ENCODE data around the gene ERBB4.

ERBB4 gene

DNA sequence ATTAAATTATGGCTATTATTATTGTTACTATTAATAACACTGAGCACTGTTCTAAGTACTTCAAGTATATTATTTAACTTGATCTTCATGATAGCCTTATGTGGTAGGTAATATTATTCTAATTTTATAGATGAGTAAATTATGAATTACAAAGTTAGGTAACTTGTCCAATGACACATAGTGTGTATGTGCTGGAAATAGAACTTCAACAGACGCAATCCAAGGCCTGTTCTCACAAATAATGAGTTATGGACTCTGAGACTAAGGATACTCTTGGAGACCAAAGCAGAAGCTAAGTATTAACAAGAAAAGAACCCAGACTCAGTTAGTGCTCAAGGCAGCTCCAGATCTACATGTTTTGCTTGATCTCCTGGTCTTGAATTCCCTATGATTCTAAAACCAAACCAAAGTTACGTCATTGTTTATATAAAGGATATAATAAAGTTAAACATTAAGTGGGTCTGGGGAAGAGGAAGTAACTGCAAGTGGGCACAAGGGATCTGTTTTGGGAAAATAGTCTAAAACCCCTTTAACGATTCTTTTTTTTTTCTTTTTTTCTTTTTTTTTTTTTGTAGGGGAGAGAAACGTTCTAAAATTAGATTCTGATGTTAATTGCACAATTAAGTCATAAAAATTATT lies 211.3 kb downstream of the ERBB4 start:
- Mint-ChIP-seq H3K27me3 (no peaks in the 10 kb centered on the region), H3K9me3 (peaks cover 7 to 12% of the 10 kb centered on the region in 2 donors), H3K4me3 (no peak overlapping the region), H3K4me1 (ENCODE audit: low read depth in 2 of 2) (no peaks in the 10 kb centered on the region), H3K36me3 (ENCODE audit: insufficient read depth) (no peaks in the 10 kb centered on the region), H3K27ac (no peak overlapping the region)
- ATAC-seq (replicated peaks) (no peak), DNase-seq (no peak)

DNA sequence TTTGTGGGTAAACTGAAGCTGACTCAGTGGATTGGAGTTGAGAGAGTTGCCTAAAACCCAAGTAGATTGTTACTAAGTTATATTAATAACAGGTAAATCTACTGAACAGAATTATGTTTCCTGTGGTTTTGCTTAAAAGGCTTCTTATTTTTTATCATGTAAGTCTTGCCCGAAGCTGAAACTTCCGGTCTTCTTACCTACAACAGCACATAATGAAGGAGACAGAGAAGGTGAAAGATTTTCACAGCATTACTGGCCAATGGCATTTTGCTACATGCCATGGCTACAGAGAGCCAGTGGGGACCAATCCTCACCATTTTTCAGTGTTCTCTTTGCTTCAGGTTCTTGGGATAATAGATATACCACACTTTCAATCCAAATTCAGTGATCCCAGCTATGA lies 220.0 kb downstream of the ERBB4 start:
- no peaks in the 10 kb centered on the region for H3K4me1 Mint-ChIP-seq (ENCODE audit: low read depth in 2 of 2)

DNA sequence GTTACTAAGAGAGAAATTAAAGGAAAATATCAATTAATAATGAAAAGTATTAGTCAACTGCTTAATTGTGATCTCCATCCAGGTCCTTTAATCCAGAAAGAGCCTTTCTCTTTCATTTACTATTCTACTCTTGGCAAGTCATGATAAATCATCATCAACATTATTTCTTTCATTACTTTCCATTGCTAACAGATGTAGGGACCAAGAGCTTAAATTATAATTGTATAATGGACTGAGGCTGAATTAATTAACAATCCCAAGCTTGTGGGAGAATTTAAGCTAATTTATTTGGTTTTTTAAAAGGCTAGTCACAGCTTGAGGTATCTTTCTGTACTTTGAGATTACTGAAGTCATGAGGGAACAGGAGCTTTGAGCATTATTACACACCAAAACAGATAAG lies 223.9 kb downstream of the ERBB4 start:
- DNase-seq (no peak), ATAC-seq (replicated peaks) (no peak)
- Mint-ChIP-seq H3K4me3 (no peak overlapping the region), H3K27me3 (no peaks in the 10 kb centered on the region), H3K9me3 (no peaks in the 10 kb centered on the region), H3K27ac (no peak overlapping the region), H3K36me3 (ENCODE audit: insufficient read depth) (no peaks in the 10 kb centered on the region), H3K4me1 (ENCODE audit: low read depth in 2 of 2) (no peaks in the 10 kb centered on the region)

More for the DNA sequence above, 220.0 kb downstream of the ERBB4 start:
- Mint-ChIP-seq H3K9me3 (no peaks in the 10 kb centered on the region), H3K4me3 (no peak overlapping the region), H3K27me3 (no peaks in the 10 kb centered on the region), H3K36me3 (ENCODE audit: insufficient read depth) (no peaks in the 10 kb centered on the region), H3K27ac (no peak overlapping the region)
- DNase-seq (no peak), ATAC-seq (replicated peaks) (no peak)

DNA sequence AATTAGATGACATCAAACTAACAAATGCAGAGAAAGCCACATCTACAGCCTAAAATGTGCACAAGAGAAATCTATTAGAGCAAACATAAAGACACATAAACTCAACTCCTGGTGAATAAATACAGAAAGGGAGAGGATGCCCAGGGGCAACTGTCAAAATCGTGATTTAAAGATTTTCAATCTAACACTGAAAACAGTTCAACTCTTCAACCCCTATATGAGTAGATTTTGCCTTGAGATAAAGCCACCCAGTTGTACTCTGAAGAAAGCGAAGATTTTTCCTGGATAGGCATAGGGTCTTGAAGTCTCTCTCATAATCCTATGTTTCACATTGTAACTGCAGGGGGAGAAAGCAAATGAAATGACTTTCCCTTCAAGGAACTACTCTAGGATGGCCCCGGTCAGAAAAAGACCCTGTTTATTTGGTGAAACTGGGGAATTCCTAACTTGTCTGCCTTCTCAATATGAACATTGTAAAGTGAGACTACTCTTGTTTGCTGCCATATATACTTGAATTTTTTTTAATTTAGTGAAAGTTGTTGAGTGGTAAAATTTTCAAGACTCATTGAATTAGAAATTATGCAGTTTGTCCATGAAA lies 226.7 kb downstream of the ERBB4 start:
- ATAC-seq (replicated peaks) (no peak), DNase-seq (no peak)
- no peak overlapping the region for H3K4me3 Mint-ChIP-seq
- no peaks in the 10 kb centered on the region for H3K36me3 Mint-ChIP-seq (ENCODE audit: insufficient read depth)
- H3K27me3 Mint-ChIP-seq: no peaks in the 10 kb centered on the region
- no peak overlapping the region for H3K27ac Mint-ChIP-seq
- no peaks in the 10 kb centered on the region for H3K4me1 Mint-ChIP-seq (ENCODE audit: low read depth in 2 of 2)
- no peaks in the 10 kb centered on the region for H3K9me3 Mint-ChIP-seq

DNA sequence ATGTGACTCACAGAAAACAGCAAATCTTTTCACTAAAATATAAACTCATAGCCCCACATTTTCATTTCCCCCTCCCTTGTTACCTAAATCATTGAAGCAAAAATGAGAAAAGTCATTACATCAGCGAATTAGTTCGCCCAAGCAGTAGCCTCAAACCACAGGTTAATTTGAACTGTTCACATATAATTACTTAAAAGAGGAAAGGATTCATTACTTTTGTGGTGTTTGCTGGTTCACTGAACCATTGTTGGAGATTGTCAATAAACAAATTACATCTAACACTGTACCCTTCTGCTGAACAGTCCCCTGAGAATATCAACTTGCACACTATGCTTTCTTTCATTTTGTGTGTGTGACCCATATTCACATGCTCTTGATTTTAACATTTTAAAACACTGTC lies 238.7 kb downstream of the ERBB4 start:
- H3K4me3 Mint-ChIP-seq: no peak overlapping the region
- H3K36me3 Mint-ChIP-seq (ENCODE audit: insufficient read depth): no peaks in the 10 kb centered on the region
- no peaks in the 10 kb centered on the region for H3K4me1 Mint-ChIP-seq (ENCODE audit: low read depth in 2 of 2)
- peaks cover 5 to 7% of the 10 kb centered on the region in 2 donors for H3K9me3 Mint-ChIP-seq
- H3K27me3 Mint-ChIP-seq: no peaks in the 10 kb centered on the region
- ATAC-seq (replicated peaks) (no peak), DNase-seq (no peak)
- no peak overlapping the region for H3K27ac Mint-ChIP-seq

DNA sequence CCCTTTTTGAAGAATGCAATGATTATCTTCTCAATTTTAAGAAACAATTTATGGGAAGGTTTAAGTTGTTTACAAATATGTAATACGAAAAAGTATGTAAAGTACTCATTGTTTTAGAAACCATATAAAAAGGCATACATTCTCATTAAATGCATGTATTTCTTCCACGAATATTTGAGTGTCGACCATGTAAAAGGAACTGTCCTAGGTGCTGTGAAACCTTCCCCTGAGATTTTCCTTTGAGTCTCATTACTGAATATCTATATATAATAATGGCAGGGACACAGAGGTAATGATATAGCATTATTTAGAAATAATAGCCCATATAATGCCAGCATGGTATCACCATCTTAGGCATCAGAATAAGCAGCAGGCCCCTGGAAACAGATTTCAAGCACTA lies 239.3 kb downstream of the ERBB4 start:
- Mint-ChIP-seq H3K27me3 (no peaks in the 10 kb centered on the region), H3K9me3 (peaks cover 5 to 7% of the 10 kb centered on the region in 2 donors), H3K27ac (no peak overlapping the region), H3K4me1 (ENCODE audit: low read depth in 2 of 2) (no peaks in the 10 kb centered on the region), H3K36me3 (ENCODE audit: insufficient read depth) (no peaks in the 10 kb centered on the region), H3K4me3 (no peak overlapping the region)
- no peak for ATAC-seq (replicated peaks)
- no peak for DNase-seq

DNA sequence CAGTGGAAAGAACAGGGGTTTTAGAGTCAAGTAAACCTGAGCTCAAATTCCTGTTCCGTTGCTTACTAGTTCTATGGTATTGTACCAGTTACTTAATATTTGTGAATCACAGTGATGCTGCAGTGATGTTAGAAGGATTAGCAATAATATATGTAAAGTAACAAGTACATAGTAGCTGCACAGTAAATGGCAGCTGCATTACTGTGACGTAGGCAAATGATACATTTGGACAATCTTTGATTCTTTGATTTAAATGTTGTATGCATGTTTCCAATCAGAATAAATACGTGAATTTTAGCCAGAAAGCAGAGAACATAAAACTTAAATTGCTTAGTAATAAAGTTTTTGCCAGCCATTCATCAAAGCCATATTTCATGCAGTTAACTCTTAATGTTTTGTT lies 243.0 kb downstream of the ERBB4 start:
- Mint-ChIP-seq H3K4me1 (ENCODE audit: low read depth in 2 of 2) (no peaks in the 10 kb centered on the region), H3K9me3 (peaks cover 2 to 7% of the 10 kb centered on the region in 2 donors), H3K27ac (no peak overlapping the region), H3K27me3 (no peaks in the 10 kb centered on the region), H3K4me3 (no peak overlapping the region), H3K36me3 (ENCODE audit: insufficient read depth) (no peaks in the 10 kb centered on the region)
- ATAC-seq (replicated peaks) (no peak), DNase-seq (no peak)

DNA sequence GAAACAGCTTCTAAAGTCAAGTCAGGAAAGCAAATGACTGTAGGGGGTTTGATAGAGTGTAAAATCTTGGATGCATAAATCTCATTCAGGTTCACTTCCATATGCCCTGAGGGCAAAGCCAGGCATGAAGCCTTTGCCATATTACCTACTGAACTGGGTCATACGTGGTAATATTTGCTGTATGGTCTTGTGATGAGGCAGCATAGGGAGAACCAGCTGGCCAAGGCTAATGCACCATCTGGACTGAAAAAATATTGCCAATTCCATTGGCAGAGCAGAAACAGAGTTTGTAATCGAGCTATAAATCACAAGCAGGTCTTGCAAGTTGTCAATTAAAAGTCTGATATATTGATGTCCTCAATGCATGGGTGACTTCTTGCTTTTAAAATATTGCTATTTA lies 243.8 kb downstream of the ERBB4 start:
- H3K27ac Mint-ChIP-seq: no peak overlapping the region
- no peak for DNase-seq
- peaks cover 2 to 7% of the 10 kb centered on the region in 2 donors for H3K9me3 Mint-ChIP-seq
- H3K4me1 Mint-ChIP-seq (ENCODE audit: low read depth in 2 of 2): no peaks in the 10 kb centered on the region
- no peak overlapping the region for H3K4me3 Mint-ChIP-seq
- no peaks in the 10 kb centered on the region for H3K36me3 Mint-ChIP-seq (ENCODE audit: insufficient read depth)
- ATAC-seq (replicated peaks): no peak
- H3K27me3 Mint-ChIP-seq: no peaks in the 10 kb centered on the region

DNA sequence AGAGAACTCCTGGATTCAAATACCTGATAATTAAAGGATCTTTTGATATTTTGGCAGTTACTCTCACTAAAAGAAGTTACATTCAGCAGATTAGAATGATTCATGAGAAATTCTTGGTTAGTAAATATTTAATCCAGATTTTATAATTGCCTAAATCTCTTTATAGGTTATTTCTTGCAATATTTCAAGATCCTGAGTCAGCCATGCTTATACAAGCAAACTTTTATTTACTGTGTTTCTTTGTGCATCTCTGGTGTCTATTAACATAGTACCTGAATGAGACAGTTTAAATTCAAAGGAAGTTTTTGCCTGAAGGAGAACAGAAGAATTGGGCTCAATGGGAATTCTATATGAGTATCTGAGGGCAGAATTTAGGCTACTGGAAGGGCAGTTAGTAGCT lies 249.3 kb downstream of the ERBB4 start:
- no peaks in the 10 kb centered on the region for H3K36me3 Mint-ChIP-seq (ENCODE audit: insufficient read depth)
- no peaks in the 10 kb centered on the region for H3K27me3 Mint-ChIP-seq
- no peak for DNase-seq
- peaks cover 0 to 7% of the 10 kb centered on the region in 2 donors for H3K9me3 Mint-ChIP-seq
- ATAC-seq (replicated peaks): no peak
- no peak overlapping the region for H3K4me3 Mint-ChIP-seq
- no peaks in the 10 kb centered on the region for H3K4me1 Mint-ChIP-seq (ENCODE audit: low read depth in 2 of 2)
- no peak overlapping the region for H3K27ac Mint-ChIP-seq

DNA sequence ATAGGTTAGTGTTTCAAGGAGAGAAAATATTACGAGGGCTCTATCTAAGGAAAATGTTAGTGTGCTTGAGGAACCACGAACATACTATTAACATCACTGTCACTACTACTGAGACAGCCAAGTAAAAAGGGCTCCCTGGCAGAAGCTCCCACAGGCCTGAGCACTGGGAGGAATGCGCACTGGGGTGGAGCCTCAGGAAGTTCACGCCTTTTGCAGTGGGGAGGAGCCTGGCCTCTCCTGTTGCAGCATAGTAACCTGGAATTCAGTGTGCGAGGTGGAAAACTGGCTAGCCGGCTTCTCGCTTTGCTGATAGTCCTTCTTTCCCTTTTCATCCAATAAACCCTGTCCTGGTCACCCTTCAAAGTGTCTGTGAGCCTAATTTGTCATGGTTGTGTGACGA lies 250.3 kb downstream of the ERBB4 start:
- no peak for ATAC-seq (replicated peaks)
- Mint-ChIP-seq H3K27me3 (no peaks in the 10 kb centered on the region), H3K4me3 (no peak overlapping the region), H3K36me3 (ENCODE audit: insufficient read depth) (no peaks in the 10 kb centered on the region), H3K9me3 (peaks cover 0 to 7% of the 10 kb centered on the region in 2 donors), H3K27ac (no peak overlapping the region), H3K4me1 (ENCODE audit: low read depth in 2 of 2) (no peaks in the 10 kb centered on the region)
- DNase-seq: no peak

DNA sequence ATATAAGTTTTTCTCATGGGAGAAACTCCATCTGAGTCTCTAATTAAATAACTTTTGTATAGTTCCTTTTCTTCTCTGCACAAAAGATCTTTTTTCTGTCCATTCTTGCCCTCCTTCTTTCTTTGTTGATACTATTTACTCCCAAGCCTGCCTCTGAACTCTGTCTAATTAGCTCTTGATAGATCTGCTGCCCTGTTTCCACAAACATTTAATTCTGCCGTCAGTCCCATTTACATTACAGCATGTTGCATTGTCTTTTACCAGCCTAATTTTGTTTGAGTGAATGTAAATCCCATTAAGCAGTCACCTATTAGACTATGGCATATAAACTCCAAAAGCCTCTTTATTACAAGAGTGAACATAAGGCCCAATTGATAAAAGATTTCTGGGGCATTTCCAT lies 254.4 kb downstream of the ERBB4 start:
- no peaks in the 10 kb centered on the region for H3K36me3 Mint-ChIP-seq (ENCODE audit: insufficient read depth)
- no peak overlapping the region for H3K4me3 Mint-ChIP-seq
- no peak overlapping the region for H3K27ac Mint-ChIP-seq
- no peaks in the 10 kb centered on the region for H3K4me1 Mint-ChIP-seq (ENCODE audit: low read depth in 2 of 2)
- ATAC-seq (replicated peaks) (no peak), DNase-seq (no peak)
- peaks cover 0 to 8% of the 10 kb centered on the region in 2 donors for H3K9me3 Mint-ChIP-seq
- no peaks in the 10 kb centered on the region for H3K27me3 Mint-ChIP-seq

DNA sequence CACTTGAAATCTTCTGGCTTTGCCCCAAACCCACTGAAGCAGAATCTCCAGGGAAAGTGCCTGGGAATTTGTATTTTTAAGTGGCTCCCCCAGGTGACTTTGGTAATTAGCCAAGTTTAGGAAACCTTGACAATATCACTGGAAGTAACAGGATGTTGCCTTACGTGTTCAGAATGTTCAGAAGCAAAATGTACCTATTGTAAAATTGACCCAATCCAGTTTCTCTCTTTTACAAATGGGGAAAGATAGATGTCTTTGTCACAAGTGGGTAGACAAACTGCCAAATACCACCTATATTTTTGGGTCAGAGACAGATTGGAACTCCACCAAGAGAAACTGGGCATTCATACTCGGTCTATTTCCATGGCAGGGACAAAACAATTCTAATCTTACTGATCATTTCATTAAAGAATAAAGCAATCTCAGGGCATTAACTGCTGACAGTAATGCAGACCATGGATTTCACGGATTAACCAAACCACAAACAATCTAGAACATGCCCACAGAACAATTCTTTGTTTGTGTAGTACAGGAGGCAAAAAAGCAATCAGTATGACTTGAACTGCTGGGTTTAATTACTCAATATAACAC lies 255.8 kb downstream of the ERBB4 start:
- Mint-ChIP-seq H3K9me3 (peaks cover 0 to 7% of the 10 kb centered on the region in 2 donors), H3K27ac (no peak overlapping the region), H3K4me3 (no peak overlapping the region), H3K36me3 (ENCODE audit: insufficient read depth) (no peaks in the 10 kb centered on the region), H3K27me3 (no peaks in the 10 kb centered on the region), H3K4me1 (ENCODE audit: low read depth in 2 of 2) (no peaks in the 10 kb centered on the region)
- DNase-seq: no peak
- no peak for ATAC-seq (replicated peaks)

DNA sequence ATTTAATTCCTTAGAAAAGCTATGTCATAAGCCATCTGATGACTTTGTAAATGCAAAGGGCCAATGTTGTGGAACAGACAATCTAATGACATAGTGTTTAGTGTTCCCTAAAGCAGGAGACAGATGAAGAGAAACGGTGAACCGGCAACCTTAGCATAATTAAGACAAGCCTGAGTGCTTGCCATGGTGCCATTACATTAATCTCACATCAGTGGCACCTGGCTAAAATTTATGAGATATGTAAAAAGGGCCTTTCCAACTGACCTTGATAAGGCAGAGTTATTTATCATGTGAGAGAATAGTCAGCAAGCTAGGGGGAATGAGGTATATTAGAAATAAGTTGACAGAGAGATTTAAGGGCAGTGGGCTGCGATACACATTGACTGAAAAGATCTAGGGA lies 261.8 kb downstream of the ERBB4 start:
- ATAC-seq (replicated peaks) (no peak), DNase-seq (no peak)
- Mint-ChIP-seq H3K4me1 (ENCODE audit: low read depth in 2 of 2) (no peaks in the 10 kb centered on the region), H3K36me3 (ENCODE audit: insufficient read depth) (no peaks in the 10 kb centered on the region), H3K27ac (no peak overlapping the region), H3K4me3 (no peak overlapping the region), H3K9me3 (peaks cover 0 to 2% of the 10 kb centered on the region in 2 donors), H3K27me3 (no peaks in the 10 kb centered on the region)

DNA sequence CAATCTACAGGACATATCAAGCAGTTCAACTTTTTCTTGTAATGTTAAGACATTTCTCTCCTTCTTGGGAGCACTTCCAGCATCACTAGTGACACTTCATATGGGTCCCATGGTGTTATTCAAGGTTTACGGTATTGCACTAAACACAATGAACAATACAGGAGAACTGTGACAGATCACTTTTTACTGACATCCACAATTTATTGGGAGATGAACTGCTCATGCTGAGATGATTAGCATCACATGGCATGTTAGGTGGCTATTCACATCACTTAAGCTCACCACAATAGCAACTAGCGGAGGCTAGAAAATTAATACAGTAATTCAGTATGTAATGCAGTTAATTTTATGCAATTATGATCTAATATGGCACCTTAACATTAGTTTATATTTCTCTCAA lies 264.4 kb downstream of the ERBB4 start:
- Mint-ChIP-seq H3K4me1 (ENCODE audit: low read depth in 2 of 2) (no peaks in the 10 kb centered on the region), H3K4me3 (no peak overlapping the region), H3K36me3 (ENCODE audit: insufficient read depth) (no peaks in the 10 kb centered on the region), H3K27ac (no peak overlapping the region), H3K9me3 (peaks cover 0 to 5% of the 10 kb centered on the region in 2 donors), H3K27me3 (no peaks in the 10 kb centered on the region)
- no peak for ATAC-seq (replicated peaks)
- no peak for DNase-seq
